SK-N-SH treated with all-trans-retinoic acid at 6 μM for 48 hours (cell line): ENCODE results near the gene SEMA4C.
A peak's percentile ranks its signal among the peaks of the same experiment; 100 is the strongest.

Experiments used
- ATAC-seq: fragments of 200-7000 bp; cut with Tn5 transposase; 3 replicates; pipeline ENCODE4 v1.9.1; 2020; ENCODE audit warnings: mild to moderate bottlenecking, moderate library complexity
- ARNTL ChIP-seq: fragments of 450-650 bp; formaldehyde crosslinking; IDR thresholded peaks from 2 replicates; pipeline ENCODE4 v1.5.0; 2020; ENCODE audit warnings: low read depth, mild to moderate bottlenecking, moderate library complexity, borderline replicate concordance
- BACH2 ChIP-seq: fragments of 250-450 bp; sonication (Bioruptor Pico); IDR thresholded peaks from 2 replicates; pipeline ENCODE4 v1.9.0; 2021; ENCODE audit warnings: mild to moderate bottlenecking, borderline replicate concordance
- CSDC2 ChIP-seq: fragments of 250-450 bp; sonication (Bioruptor Pico); IDR thresholded peaks from 2 replicates; pipeline ENCODE4 v1.5.0; 2020; ENCODE audit warnings: mild to moderate bottlenecking, moderate library complexity
- CSRNP3 ChIP-seq: fragments of 250-450 bp; sonication (Bioruptor Pico); IDR thresholded peaks from 2 replicates; pipeline ENCODE4 v1.5.1; 2021; ENCODE audit warnings: mild to moderate bottlenecking, moderate library complexity
- ESRRG ChIP-seq: fragments of 250-450 bp; sonication (Bioruptor Pico); IDR thresholded peaks from 2 replicates; pipeline ENCODE4 v1.6.1; 2021; ENCODE audit warnings: mild to moderate bottlenecking
- GLIS3 ChIP-seq: fragments of 250-450 bp; sonication (Bioruptor Pico); IDR thresholded peaks from 2 replicates; pipeline ENCODE4 v1.5.0; 2020; ENCODE audit warnings: mild to moderate bottlenecking, moderate library complexity
- ISL1 ChIP-seq: fragments of 250-450 bp; sonication (Bioruptor Pico); IDR thresholded peaks from 2 replicates; pipeline ENCODE4 v2.1.2; 2022; ENCODE audit warnings: mild to moderate bottlenecking, moderate library complexity
- OSR1 ChIP-seq: fragments of 250-450 bp; sonication (Bioruptor Pico); IDR thresholded peaks from 2 replicates; pipeline ENCODE4 v1.8.0; 2022; ENCODE audit warnings: moderate library complexity, mild to moderate bottlenecking, inconsistent platforms
- PPARA ChIP-seq: fragments of 250-450 bp; sonication (Bioruptor Pico); IDR thresholded peaks from 2 replicates; pipeline ENCODE4 v1.5.0; 2020; ENCODE audit warnings: mild to moderate bottlenecking, borderline replicate concordance
- RARB ChIP-seq: fragments of 250-450 bp; sonication (Bioruptor Pico); IDR thresholded peaks from 2 replicates; pipeline ENCODE4 v1.8.0; 2021; ENCODE audit warnings: mild to moderate bottlenecking, moderate library complexity
- TCF4 ChIP-seq: fragments of 250-450 bp; sonication (Bioruptor Pico); IDR thresholded peaks from 2 replicates; pipeline ENCODE4 v1.8.0; 2021; ENCODE audit warnings: mild to moderate bottlenecking, moderate library complexity, borderline replicate concordance
- TOX ChIP-seq: fragments of 250-450 bp; sonication (Bioruptor Pico); IDR thresholded peaks from 2 replicates; pipeline ENCODE4 v1.8.0; 2021; ENCODE audit warnings: mild to moderate bottlenecking, moderate library complexity, borderline replicate concordance
- ZC3H10 ChIP-seq: fragments of 250-450 bp; sonication (Bioruptor Pico); IDR thresholded peaks from 2 replicates; pipeline ENCODE4 v1.5.1; 2021; ENCODE audit warnings: mild to moderate bottlenecking, moderate library complexity
- ZFP3 ChIP-seq: fragments of 250-450 bp; sonication (Bioruptor Pico); IDR thresholded peaks from 2 replicates; pipeline ENCODE4 v1.5.0; 2020; ENCODE audit warnings: mild to moderate bottlenecking, moderate library complexity
- ZFP30 ChIP-seq: fragments of 450-650 bp; formaldehyde crosslinking; IDR thresholded peaks from 2 replicates; pipeline ENCODE4 v1.5.0; 2022; ENCODE audit warnings: mild to moderate bottlenecking, moderate library complexity
- ZNF565 ChIP-seq: fragments of 450-650 bp; formaldehyde crosslinking; conservative IDR thresholded peaks from 2 replicates; pipeline ENCODE4 v1.5.0; 2020; ENCODE audit warnings: low read depth, mild to moderate bottlenecking, moderate library complexity
- ZNF70 ChIP-seq: fragments of 450-650 bp; formaldehyde crosslinking; IDR thresholded peaks from 2 replicates; pipeline ENCODE4 v1.5.0; 2020; ENCODE audit warnings: mild to moderate bottlenecking, moderate library complexity
- TF ChIP-seq, protein P1 (sequence below): fragments of 250-450 bp; sonication (Bioruptor Pico); IDR thresholded peaks from 2 replicates; pipeline ENCODE4 v1.5.1; 2020; ENCODE audit warnings: low read depth, mild to moderate bottlenecking, moderate library complexity
- TF ChIP-seq, protein P2 (sequence below): fragments of 250-450 bp; sonication (Bioruptor Pico); IDR thresholded peaks from 2 replicates; pipeline ENCODE4 v1.8.0; 2020; ENCODE audit warnings: mild to moderate bottlenecking, moderate library complexity, borderline replicate concordance
- TF ChIP-seq, protein P3 (sequence below): fragments of 250-450 bp; sonication (Bioruptor Pico); IDR thresholded peaks from 2 replicates; pipeline ENCODE4 v1.8.0; 2021; ENCODE audit warnings: low read depth, mild to moderate bottlenecking, moderate library complexity, borderline replicate concordance

The SEMA4C gene

GRCh38 chr2:96875498-96876268 lies 5.8 kb upstream of the SEMA4C start:
- no peak for TF ChIP-seq ZNF565 (CRISPR knock-in tag)
- peak; percentile 25; the same call in 2 of the 3 replicates for ATAC-seq

GRCh38 chr2:96874198-96874831 lies 4.4 kb upstream of the SEMA4C start:
- ATAC-seq, result no peak
- no peak for TF ChIP-seq OSR1 (CRISPR knock-in tag)
- TF ChIP-seq CSRNP3 (CRISPR knock-in tag), result no peak
- TF ChIP-seq PPARA (CRISPR knock-in tag), result no peak
- TF ChIP-seq ISL1 (CRISPR knock-in tag), result no peak
- no peak for TF ChIP-seq ARNTL
- TF ChIP-seq ESRRG (CRISPR knock-in tag), result no peak
- TF ChIP-seq, protein P1, sequence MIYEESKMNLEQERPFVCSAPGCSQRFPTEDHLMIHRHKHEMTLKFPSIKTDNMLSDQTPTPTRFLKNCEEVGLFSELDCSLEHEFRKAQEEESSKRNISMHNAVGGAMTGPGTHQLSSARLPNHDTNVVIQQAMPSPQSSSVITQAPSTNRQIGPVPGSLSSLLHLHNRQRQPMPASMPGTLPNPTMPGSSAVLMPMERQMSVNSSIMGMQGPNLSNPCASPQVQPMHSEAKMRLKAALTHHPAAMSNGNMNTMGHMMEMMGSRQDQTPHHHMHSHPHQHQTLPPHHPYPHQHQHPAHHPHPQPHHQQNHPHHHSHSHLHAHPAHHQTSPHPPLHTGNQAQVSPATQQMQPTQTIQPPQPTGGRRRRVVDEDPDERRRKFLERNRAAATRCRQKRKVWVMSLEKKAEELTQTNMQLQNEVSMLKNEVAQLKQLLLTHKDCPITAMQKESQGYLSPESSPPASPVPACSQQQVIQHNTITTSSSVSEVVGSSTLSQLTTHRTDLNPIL (CRISPR knock-in tag), result no peak
- TF ChIP-seq ZFP30, result no peak
- TF ChIP-seq, protein P2, sequence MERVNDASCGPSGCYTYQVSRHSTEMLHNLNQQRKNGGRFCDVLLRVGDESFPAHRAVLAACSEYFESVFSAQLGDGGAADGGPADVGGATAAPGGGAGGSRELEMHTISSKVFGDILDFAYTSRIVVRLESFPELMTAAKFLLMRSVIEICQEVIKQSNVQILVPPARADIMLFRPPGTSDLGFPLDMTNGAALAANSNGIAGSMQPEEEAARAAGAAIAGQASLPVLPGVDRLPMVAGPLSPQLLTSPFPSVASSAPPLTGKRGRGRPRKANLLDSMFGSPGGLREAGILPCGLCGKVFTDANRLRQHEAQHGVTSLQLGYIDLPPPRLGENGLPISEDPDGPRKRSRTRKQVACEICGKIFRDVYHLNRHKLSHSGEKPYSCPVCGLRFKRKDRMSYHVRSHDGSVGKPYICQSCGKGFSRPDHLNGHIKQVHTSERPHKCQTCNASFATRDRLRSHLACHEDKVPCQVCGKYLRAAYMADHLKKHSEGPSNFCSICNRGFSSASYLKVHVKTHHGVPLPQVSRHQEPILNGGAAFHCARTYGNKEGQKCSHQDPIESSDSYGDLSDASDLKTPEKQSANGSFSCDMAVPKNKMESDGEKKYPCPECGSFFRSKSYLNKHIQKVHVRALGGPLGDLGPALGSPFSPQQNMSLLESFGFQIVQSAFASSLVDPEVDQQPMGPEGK (CRISPR knock-in tag), result no peak
- no peak for TF ChIP-seq CSDC2 (CRISPR knock-in tag)
- no peak for TF ChIP-seq GLIS3 (CRISPR knock-in tag)
- no peak for TF ChIP-seq ZNF565 (CRISPR knock-in tag)
- no peak for TF ChIP-seq ZNF70
- TF ChIP-seq ZC3H10 (CRISPR knock-in tag), result no peak
- no peak for TF ChIP-seq TCF4 (CRISPR knock-in tag)
- TF ChIP-seq BACH2 (CRISPR knock-in tag), result no peak
- TF ChIP-seq TOX (CRISPR knock-in tag), result no peak
- TF ChIP-seq, protein P3, sequence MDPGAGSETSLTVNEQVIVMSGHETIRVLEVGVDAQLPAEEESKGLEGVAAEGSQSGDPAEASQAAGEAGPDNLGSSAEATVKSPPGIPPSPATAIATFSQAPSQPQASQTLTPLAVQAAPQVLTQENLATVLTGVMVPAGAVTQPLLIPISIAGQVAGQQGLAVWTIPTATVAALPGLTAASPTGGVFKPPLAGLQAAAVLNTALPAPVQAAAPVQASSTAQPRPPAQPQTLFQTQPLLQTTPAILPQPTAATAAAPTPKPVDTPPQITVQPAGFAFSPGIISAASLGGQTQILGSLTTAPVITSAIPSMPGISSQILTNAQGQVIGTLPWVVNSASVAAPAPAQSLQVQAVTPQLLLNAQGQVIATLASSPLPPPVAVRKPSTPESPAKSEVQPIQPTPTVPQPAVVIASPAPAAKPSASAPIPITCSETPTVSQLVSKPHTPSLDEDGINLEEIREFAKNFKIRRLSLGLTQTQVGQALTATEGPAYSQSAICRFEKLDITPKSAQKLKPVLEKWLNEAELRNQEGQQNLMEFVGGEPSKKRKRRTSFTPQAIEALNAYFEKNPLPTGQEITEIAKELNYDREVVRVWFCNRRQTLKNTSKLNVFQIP (CRISPR knock-in tag), result no peak

GRCh38 chr2:96873651-96874096 lies 3.8 kb upstream of the SEMA4C start:
- ATAC-seq, result no peak
- TF ChIP-seq TOX (CRISPR knock-in tag) (no peak), ZNF565 (CRISPR knock-in tag) (no peak), CSRNP3 (CRISPR knock-in tag) (no peak), RARB (CRISPR knock-in tag) (no peak), TCF4 (CRISPR knock-in tag) (no peak), ZFP30 (no peak), ZC3H10 (CRISPR knock-in tag) (no peak), ZFP3 (no peak)
- TF ChIP-seq, protein P1 (CRISPR knock-in tag), result no peak
- TF ChIP-seq, all 23 proteins: peak for 0
